NT2/D1 (cell line): ENCODE measurements around the gene MSL3.

Experiments used
- SUZ12 ChIP-seq: IDR thresholded peaks from 2 replicates; pipeline ENCODE4 v1.6.1; 2011; ENCODE audit not compliant: insufficient read length, insufficient read depth; ENCODE audit errors: extremely low read depth
- YY1 ChIP-seq: IDR thresholded peaks from 2 replicates; pipeline ENCODE4 v1.6.1; 2011; ENCODE audit not compliant: insufficient read length, insufficient read depth
- ZNF274 ChIP-seq: IDR thresholded peaks from 2 replicates; pipeline ENCODE4 v1.6.1; 2011; ENCODE audit warnings: mild to moderate bottlenecking, low read depth, low read length

DNA sequence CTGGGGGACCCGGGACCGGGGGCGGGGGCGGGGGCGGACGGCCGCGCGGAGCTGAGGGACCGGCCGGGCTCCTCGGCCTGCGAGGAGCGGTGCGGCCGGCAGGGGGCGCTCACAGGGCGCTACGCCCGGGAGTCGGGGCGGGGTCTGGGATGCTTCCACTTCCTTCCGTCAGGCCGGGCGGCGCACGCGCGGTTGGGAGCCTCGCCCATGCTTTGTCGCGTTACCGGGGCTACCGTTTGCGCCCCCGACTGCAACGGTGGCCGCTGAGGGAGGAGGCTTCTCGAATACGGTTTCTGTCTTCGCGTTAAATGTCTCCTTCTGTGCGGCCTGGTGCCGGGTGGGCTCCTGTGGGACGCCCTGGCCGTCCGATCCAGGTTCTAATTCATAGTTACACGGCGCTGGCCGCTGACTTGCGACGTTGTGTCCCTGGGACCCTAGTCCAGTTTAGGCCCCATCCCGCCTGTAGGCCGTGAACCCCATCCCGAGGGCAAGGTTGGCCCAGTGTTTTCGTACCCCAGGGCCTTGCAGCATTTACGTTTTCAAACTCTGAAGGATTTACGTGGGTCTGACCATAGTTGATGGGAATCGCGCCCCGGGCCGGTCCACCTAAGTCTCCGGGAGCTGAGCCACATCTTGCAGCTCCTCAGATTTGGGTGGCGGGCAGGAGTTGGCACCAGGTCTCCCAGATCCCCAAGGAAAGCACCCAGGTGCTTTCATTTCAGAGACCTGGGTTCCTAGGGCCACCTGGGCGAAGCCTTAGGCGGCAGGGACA, 549 bp downstream of the MSL3 start:
- no peak for TF ChIP-seq SUZ12
- TF ChIP-seq YY1: no peak
- no peak for TF ChIP-seq ZNF274
